DMS53 treated with DMSO at 0.1 percent for 48 hours (cell line): ENCODE results near the gene CREB1.

Source experiments
- DNase-seq: peaks from one replicate; lab custom pipeline; 2025; ENCODE audit not compliant: unreplicated experiment; lab: John Stamatoyannopoulos, UW

Gene CREB1

DNA sequence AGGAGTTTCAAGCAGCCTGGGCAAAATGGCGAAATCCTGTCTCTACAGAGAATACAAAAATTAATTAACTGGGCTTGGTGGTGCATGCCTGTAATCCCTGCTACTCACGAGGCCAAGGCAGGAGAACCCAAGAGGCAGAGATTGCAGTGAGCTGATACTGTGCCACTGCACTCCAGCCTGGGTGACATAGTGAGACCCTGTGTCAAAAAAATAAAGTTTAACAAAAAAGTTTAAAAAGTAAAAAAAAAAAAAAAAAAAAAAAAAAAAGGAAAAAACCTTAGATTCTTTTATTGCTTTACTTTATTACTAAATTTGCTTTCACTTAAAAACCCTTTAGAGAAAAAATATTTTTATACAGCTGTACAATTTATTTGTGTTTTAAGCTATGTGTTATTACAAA is 10.7 kb downstream of the CREB1 start:
- no peak for DNase-seq

DNA sequence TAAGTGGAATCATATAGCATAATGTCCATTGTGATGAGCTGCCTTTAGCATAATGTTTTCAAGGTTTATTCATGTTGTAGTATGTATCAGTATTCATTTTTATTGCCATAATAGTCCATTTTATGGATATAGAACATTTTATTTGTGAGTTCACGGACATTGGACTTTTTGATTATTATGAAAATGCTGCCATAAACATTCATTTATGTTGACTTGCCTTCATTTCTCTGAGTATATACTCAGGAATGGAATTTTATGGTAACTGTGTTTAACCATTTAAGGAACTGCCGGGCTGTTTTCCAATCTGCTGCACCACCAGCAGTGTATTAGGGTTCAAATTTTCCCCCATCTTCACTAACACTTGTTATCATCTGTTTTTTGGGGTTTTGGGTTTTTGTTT is 12.2 kb downstream of the CREB1 start:
- no peak for DNase-seq

GRCh38 chr2:207543272-207543671 is 13.5 kb downstream of the CREB1 start:
- no peak for DNase-seq

GRCh38 chr2:207546822-207547221 is 17.1 kb downstream of the CREB1 start:
- no peak for DNase-seq

DNA sequence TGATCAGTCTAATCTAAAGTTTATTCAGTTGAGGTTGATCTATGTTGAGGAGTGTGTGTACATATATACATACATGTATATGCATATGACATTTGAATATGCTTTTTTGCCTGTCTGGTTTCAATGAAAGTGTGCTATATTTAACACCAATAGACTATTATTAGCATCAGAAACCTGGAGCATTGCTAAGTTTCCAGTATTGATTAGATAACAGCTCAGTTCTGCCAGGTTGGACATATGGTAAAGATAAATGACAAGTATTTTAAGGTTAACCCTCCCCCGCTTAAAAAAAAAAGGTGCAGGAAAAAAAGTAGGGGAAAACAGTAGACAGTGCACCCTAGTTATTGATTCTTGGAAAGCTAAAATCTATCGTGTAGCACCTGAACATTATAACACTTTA is 19.4 kb downstream of the CREB1 start:
- DNase-seq = no peak

DNA sequence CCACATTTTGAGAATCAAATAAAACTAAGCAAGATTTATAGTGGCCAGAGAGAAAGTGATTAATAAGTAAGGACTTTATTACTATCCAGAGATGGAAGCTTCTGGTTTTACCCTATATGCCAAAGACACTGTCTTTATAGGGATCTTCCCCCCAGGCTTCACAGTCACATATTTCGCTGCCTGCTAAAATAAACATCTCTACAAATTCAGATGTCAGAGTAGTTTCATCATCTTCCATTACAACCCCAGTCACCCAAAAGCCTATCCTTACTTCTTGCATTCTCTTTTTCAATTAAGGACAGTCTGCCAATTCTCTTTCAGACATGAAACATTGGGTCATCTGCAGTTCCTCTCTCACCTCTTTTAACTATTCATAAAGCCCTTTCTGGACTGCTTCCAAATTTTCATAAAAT is 28.3 kb downstream of the CREB1 start:
- DNase-seq = no peak

- DNase-seq = no peak
Measured at GRCh38 chr2:207561386-207562080, 31.8 kb downstream of the CREB1 start.

DNA sequence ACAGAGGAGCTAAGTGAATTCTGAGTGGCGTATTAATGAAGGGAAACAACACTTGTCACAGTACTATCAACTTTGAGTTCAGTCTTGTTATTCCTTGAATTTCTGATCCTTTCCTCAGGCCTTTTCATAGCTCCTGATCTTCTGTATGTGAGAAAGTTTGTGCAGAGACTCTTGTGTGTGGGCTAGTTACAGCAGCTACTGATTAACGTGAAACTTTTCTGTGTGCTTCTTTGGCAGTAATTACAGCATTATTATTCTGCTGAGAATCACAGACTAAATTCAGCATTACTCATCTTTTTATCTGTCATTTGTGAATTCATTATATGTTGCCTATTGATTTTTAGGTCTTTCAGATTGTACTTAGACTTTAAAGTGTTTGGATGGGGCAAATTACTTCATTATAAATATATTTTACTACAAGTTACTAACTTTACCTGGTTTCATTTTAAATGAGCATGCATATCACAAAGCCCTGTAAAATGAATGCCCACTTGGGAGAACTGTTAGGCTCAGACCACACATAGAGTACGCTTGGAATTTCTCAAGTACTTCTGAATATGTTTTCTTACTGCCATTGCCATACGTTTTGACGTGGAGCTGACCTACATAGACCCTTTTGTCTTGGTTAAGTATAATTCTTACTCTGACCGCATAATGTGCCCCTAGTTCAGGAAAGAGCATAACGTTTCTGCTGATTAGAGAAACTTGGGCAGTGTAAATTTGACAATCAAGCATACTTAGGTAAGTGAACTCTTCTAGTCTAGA is 36.2 kb downstream of the CREB1 start:
- no peak for DNase-seq

DNA sequence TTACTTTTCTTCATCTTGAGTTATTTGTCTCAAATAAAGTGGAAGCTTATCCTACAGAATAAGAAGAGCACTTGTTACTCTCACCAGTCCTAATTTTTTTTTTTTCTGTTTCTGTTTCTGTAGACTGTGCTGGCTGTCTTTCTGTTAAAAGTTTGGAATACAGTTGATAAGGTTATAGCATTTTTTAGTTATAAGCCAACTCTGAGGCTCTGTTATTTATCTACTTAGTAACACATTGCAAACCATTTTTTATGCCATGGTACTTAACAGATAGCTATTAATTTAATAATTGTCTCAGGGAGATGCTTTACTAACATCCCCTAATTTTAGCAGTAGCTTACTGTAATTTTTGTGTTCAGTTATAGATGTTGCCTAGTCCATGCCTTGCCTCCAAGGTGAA is 37.9 kb downstream of the CREB1 start:
- no peak for DNase-seq

DNA sequence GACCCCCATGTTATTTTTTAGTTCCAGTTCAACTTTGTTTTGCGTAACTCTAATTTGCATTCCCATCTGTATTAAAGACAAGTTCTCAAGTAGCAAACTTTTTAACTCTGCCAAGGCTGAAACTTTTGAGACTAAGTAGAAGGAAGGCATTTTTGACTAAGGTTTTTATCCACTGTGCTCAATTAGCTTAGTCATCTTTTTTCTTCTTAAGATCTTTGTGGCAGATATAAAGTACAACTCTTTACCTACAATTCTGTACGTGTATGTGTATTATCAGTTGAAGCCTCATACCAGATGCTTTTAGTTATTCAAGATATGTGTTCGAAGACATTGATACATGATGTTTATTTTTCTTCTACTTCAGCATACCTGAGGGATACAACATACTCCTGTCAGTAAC is 41.6 kb downstream of the CREB1 start:
- DNase-seq = no peak

DNA sequence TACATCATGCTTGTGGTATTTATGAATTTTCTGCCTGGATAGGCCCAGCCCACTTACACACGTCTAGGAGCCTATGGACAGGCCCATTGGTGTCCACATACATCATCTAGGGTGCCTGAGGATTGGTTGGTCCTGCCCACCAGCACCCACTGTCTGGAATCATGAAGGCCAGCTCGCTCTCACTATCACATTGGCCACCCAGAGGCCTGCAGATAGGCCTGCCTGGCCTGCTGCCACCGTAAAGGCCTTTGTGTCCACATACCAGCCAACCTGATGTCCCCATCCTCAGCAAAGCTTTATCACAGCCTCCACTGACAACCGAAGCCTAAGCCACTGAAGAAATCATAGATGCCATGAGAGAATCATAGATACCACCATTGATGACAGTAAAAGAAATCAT is 55.2 kb downstream of the CREB1 start:
- no peak for DNase-seq

DNA sequence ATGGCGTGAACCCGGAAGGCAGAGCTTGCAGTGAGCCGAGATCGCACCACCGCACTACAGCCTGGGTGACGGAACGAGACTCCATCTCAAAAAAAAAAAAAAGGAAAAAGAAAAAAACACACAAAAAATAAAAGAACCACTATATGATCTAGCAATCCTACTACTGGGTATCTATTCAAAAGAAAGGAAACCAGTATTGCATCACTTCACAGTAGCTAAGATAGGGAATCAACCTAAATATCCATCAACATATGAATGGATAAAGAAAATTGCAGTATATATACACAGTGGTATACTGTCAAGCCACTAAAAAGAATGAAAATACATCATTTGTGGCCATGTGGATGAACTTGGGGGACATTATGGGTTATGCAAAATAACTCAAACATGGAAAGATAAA is 57.5 kb downstream of the CREB1 start:
- DNase-seq = no peak

- DNase-seq = no peak
Measured at GRCh38 chr2:207589143-207589542, 59.4 kb downstream of the CREB1 start.

DNA sequence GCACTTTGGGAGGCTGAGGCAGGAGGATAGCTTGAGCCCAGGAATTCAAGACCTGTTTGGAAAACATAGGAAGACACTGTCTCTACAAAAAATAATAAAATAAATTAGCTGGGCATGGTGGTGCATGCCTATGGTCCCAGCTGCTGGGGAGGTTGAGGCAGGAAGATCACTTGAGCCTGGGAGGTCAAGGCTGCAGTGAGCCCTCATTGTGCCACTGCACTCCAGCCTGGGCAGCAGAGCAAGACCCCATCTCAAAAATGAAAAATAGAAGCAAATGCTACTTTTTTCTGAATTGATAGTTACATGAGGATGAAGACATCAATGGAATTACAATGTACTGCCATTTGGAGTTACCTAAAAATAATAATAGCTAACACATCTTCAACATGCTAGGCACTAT is 63.5 kb downstream of the CREB1 start:
- no peak for DNase-seq

DNA sequence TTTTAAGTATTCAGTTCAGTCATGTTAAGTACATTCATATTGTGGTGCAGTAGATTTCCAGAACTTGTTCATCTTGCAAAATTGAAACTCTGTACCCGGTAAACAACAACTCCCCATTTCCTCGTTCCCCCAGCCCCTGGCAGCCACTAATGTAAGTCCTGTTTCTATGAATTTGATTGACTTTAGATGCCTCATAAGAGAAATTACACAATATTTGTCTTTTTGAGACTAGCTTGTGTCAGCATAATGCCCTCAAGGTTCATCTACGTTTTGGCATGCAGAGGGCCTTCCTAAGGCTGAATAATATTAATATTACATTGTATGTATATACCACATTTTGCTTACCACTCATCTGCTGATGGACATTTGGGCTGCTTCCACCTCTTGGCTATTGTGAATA is 64.5 kb downstream of the CREB1 start:
- no peak for DNase-seq

DNA sequence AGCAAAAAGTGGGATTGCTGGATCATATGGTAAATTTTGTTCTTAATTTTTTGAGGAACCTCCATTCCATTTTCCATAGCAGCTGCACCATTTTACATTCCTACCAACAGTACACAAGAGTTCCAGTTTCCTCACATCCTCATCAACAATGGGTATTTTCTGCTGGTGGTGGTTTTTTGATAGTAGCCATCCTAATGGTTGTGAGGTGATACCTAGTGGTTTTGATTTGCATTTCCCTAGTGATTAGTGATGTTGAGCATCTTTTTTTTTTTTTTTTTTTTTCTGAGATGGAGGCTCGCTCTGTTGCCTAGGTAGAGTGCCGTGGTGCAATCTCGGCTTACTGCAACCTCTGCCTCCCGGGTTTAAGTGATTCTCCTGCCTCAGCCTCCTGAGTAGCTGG is 65.0 kb downstream of the CREB1 start:
- no peak for DNase-seq

DNA sequence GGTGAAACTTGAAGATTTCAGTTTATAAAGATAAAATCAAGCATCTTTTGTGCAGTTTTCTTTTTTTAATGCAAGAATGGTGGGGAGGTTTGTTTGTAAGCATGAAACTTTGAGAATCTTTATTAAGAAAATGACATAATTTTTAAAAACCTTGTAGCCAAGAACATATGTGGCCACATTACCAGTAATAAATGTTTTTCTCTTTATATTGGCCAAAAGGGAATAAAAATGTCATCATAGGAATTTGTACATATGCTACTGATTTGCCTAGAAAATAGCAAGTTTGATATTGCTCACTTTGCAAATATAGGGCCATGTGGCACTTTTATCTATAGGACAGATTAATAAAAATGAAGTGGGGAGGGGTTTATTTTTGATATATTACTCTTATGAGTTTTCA is 69.9 kb downstream of the CREB1 start:
- DNase-seq = no peak

DNA sequence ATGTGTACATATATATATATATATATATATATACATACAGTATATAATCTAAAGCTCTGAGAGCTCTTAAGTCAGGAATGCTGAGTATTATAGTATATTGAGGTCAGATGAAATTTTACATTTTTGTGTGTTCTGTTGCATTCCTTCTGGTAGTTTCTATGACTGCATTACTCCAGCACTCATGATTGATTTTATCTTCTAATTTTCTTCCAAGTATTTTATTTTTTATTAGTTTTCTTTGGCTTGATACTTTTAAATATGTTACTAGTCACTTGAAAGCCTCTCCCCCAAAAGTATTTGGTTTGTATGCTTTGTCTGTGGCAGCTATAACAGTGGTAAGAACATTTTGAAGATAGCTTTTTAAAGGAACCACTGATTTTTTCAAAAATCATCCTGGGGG is 70.5 kb downstream of the CREB1 start:
- no peak for DNase-seq

GRCh38 chr2:207601774-207602173 is 72.0 kb downstream of the CREB1 start:
- DNase-seq = no peak

DNA sequence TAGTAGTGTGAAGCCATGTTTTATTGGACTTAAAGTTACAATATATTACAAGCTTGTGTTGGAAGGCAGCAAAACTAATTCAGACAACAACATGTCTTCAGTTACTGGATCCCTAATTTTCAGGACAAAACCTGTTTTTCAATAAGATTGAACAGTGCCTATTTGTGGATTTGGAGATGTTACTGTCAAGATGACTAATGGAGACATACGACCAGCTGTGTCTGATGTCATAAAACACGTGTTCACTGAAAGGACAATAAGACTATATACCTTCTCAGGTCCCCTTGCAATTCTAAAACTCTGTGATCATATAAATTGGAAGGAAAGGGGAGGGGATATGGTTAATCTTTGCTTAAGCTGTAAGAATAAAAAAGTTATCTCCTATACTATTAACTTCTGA is 73.7 kb downstream of the CREB1 start:
- DNase-seq = no peak

DNA sequence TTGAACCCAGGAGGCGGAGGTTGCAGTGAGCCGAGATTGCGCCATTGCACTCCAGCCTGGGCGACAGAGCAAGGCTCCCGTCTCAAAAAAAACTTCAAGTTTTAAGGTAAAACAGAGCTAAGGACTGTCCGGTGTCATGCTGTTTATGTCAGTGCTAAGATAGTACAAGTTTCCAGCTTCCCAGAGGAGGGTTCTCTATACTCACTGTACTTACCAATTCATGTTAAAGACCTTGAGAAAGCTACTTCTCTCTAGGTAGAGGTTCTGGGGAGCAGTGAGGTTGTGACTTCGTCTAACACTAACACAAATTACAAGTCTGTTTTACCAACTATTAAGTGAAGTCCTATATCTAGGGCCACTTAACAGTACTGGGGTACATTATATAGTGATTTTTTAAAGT is 76.6 kb downstream of the CREB1 start:
- no peak for DNase-seq

- no peak for DNase-seq
Measured at GRCh38 chr2:207606829-207607228, 77.1 kb downstream of the CREB1 start.

GRCh38 chr2:207612714-207613113 is 83.0 kb downstream of the CREB1 start:
- DNase-seq = no peak
